GM19397 (cell line): ENCODE measurements around the gene PRUNE2.
"Not testable (repeated sequence)": the region's sequence is repeated elsewhere in the genome, so short reads cannot be mapped to it uniquely, and the experiment has no call there.

Source experiments
- ATAC-seq: cut with Tn5 transposase; IDR thresholded peaks from one replicate; pipeline ENCODE4 v1.9.1; 2021; ENCODE audit warnings: mild to moderate bottlenecking, moderate library complexity; ENCODE audit not compliant: unreplicated experiment

PRUNE2 gene

DNA sequence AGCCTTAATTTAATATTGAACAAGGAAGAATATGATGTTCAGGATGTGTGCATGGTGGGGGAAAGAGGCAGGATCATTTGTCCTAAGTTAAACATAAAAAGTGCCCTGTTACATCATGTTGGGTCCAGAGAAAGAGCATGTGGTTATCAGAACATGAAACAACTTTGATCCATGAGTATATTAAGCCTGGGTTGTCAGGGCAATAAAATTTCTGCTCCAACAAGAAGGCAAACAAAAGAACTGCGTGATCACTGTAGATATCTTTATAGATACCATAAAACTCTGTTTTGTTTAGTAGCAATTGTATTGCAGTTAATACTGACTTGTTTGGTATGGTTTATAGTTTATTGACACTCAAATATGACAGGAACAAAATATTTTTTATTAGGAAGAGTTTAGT lies 106.4 kb downstream of the PRUNE2 start:
- ATAC-seq = no peak

DNA sequence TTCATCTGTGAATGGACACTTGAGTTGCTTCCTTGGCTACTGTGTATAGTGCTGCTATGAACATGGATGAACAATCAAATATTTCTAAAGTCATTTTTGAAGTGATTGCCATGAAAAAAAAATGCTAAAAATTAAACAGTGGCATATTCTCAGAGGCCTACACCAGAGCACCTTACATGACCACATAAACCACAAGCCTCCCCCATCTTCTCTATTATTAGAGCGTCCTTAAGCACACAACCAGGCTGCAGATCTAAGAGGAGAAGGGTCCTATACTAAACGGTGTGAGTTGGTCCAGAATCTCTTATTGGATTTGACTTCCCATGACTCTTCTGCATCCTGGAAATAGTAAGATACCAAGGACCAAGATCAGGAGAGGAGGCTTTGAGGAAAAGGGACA lies 107.4 kb downstream of the PRUNE2 start:
- ATAC-seq = no peak

DNA sequence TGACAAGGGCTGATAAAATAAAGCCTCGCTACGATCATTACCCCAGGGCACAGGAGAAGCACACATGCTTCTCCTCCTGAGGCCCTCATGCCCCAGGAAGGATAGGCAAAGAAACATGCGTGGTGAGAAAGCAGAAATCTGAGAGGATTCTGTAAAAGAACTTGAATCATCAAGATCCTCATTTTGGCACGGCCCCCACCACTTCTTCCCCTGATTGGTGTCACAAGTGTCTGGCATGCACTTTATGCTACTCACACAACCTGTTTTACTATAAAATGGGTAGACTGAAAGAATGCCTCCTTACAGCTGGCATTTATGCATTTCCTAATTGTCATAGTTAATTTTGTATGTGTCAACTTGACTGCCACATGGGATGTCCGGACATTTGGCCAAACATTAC lies 109.6 kb downstream of the PRUNE2 start:
- ATAC-seq = no peak

DNA sequence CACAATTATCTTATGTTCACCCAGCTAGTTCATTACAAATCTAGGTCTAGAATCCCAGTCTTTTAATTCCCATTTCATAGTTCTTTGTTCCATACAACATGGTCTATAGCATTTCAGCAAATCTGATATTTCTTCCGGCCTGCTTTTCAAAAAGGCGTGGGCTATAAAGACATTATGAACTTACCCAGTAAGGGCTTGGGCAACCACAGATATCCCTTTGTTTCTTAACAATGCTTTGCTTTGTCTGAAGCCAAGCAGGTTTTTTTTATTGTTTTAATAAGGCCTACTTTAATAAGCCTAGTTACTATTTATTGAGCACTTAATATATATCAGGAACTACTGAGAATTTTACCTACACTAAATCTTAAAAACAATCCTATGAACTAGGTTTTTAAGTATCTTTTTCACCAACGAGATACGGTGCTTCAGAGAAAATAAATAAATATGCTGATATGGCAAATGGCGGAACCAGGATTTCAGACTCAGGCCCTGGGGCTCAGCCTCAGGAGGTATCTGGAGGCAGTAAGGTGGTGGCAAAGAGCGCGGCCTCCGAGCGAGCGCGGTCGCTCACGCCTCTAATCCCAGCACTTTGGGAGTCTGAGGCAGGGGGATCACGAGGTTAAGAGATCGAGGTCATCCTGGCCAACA lies 112.0 kb downstream of the PRUNE2 start:
- no peak for ATAC-seq

DNA sequence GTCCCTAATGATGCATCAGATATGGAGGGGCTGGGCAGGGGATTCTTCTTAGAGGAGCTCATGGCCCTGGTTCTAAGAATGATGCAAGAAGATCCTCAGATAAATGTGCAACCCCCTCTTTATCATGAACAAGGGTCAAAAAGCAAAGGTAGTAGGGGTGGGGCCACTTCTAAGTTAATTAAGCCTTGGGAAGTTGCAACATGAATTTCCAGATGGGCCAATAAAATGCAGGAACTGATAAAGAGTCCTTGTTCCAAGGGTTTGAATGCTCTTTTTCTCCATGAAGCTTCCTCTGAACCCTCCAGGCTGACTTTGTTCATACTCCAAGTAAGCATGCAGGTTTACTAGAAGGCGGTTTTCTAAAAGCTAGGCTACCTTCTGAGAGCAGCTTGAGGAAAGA lies 116.1 kb downstream of the PRUNE2 start:
- no peak for ATAC-seq

DNA sequence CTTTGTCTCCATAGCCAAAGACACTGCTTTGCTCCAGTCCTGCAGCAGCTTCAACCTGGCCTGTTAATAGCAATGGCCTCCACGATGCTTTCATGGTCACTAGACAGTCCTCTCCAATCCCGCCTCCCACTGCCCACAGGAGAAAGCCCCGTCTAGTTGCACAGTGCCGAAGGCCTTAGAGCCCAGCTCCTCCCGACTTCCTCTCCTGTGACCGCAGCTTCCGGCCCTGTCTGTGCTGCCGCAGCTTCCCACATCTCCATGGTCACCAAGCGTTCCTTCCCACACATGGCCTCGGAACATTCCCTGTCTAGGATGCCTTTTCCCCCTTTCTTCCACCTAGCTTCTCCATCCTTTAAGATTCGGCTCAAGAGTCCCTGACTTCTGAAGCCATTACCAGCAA lies 118.2 kb downstream of the PRUNE2 start:
- no peak for ATAC-seq

DNA sequence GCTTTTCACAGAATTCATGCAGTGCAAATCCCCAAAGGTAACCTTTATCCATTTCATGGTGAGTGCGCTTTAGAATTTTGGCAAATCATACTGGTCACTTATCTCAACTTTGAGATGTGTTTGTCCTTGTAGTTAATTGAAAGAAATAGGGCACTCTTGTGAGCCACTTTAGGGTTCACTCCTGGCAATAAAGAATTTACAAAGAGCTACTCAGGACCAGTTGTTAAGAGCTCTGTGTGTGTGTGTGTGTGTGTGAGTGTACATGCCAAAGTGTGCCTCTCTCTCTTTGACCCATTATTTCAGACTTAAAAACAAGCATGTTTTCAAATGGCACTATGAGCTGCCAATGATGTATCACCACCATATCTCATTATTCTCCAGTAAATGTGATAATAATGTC lies 120.4 kb downstream of the PRUNE2 start:
- ATAC-seq = no peak

DNA sequence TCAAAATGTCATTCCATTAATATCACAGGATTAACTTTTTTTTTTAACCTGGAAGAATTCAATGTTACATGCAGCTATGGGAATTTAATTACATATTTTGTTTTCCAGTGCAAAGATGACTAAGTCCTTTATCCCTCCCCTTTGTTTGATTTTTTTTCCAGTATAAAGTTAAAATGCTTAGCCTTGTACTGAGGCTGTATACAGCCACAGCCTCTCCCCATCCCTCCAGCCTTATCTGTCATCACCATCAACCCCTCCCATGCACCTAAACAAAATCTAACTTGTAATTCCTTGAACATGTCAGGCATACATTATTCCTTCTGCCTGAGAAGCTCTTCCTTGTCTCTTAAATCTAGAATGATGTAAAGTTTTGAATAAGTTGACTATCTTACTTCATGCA lies 121.0 kb downstream of the PRUNE2 start:
- no peak for ATAC-seq

DNA sequence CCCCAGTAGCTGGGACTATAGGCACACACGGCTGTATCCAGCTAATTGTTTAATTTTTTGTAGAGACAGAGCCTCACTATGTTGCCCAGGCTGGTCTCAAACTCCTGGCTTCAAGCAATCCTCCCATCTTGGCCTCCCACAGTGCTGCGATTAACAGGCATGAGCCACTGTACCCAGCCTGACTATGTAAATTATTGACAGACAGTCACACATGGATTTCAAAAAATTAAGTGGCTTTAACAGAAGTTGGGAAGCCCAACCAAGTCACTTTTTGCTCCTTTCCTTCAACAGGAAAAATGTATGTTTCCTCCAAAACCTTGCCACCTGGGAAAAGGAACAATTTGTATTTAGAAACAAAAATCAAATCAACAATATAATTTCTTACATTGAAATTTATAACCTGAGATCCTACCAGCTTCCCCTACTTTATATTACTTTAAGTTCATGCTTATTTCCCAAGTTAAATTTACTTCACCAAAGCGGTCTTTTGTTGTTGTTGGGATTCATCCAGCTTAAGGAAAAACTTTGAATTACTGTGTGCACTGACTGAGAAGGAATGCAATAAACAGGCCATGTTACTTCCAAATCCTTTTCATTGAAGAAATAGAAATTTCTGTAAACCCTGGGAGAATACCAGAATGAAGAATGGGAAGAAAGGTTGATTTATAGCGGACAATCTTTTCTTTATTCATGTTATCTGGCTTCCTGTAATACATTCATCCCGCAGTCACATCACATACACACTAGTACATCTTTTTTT lies 133.0 kb downstream of the PRUNE2 start:
- no peak for ATAC-seq

DNA sequence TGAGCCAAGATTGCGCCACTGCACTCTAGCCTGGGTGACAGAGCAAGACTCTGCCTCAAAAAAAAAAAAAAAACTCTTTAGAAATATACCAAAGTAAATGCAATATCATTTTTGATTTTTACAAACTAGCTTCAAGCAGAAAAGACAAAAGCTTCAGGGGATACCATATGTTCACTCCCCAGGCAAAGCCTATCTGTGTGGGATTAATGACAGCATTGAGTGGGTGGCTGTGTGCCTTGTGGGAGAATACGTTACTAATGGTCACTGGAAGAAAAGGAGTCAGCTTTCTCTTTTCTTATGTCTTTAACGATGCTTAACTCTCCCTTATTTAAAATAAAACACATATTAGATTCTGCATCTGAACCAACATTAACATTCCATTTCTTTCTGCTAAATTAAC lies 139.8 kb downstream of the PRUNE2 start:
- ATAC-seq = no peak

DNA sequence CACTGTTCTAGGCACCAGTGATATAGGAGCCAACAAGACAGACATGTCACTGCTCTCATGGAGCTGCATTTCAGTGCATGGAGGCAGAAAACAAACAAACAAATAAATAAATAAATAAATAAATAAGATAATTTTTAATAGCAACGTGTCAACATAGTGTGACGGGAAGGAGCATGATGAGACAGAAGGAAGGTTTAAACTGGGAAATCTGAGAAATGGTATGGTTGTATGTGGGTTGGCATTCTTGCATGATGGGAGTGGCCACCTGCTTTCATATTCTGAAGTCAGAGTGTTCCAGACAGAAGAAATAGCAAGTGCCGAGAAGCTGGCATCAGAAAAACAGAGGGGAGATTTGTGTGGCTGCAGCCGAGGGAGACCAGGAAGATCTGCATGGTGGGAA lies 141.8 kb downstream of the PRUNE2 start, which contains the start of gene PCA3:
Gene PCA3, plus strand, starts transcription at position 301 of the 400 bp plus-strand sequence.
- no peak for ATAC-seq

DNA sequence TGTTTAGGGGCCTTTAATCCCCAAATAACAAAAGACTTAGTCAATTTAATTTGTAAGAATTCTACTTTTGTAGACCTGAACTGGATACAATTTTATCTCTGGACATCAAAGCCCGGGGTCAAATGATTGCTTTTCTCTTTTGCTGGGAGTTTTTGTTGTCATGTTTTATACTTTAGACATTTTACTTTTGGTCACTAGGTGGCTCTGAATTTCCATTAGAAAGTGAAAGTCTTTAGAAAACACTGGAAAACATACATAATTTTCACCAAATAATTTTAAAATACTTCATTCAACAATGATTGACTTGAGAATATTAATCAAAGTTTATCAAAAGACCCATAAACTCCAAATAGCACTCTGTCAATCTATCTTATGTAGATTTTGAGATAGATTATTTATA lies 144.5 kb downstream of the PRUNE2 start:
- ATAC-seq = no peak

DNA sequence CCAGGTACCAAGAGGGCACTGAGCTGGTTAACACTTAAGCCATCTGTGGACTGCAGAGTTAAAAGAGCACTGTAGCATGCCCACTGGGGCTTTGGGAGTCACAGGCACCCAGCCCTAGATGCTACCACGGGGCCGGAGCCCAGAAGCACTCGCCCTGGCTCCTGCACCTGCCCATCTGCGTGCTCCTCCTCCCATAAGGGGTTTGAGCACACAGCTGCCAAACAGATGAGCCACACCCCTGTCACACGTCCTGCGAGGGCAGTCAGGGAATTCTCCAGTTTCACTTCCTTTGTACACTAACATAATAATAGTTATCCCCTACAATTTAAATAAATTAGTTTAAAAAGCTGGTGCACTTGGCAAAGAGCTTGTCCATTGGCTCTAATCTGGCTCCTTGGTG lies 146.2 kb downstream of the PRUNE2 start:
- ATAC-seq = no peak

DNA sequence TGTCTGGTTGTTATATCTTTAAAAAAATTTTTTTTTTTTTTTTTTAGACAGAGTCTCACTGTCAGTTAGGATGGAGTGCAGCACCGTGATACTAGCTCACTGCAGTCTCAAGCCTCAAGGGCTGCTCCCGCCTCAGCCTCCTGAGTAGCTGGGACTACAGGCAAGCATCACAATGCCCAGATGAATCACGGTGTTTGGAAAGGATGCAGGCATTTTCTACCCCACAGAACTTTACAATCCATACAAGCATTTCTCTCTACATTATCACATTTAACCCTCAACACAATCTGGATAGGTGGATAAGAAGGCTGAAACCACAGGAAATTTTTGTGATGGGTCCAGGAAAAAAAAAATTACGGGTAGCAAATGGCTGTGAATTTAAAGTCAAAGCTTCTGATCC lies 147.4 kb downstream of the PRUNE2 start:
- ATAC-seq = no peak

DNA sequence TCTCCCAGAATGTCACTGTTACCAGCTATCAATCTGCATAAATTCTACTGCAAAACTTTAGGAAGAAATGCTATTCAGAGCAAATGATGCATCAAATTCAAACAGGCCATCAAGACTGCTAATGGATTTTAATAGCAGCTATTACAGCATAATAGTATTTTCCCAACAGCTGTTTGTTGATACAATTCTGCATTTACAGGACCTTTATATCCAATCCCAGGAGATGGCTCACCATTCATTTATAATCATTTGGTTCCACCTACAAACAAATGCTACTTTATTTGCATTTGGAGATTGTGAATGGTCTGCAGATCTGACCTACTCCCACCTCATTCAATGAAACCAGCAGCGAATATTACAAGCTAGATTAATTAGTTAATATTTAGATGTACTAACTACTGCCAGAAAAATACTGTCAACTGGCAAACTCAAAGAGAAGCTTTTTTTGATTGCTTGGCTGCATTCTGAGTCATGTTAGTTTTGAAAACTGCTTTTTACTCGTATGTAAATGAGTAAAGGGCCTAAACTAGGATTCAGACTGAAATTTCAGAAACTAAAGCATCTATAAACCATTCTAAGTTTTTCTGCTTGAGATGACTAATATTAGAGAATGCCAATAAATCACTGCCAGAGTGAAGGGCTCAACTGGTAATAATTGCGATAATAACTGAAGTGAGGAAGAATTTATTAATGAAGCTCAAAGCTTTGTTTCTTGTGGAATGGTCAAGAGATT lies 148.8 kb downstream of the PRUNE2 start:
- ATAC-seq = no peak

DNA sequence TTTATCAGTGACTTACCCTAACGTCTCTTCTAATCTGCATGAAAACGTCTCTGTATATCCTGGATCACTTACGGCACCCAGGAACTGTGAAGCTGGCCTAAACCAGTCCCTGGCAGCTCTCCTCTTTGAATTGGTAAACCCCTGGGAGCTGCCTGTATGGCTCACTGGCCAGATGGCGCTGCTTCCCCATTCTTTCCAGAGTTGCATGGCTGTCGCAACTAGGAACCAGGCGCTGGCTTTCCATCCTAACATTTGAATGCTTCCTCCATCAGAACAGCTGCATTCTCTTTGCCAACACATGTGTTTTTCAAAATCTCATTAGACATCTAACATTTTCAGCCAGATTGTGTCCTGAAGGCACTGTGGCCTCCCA lies 149.7 kb downstream of the PRUNE2 start:
- no peak for ATAC-seq

DNA sequence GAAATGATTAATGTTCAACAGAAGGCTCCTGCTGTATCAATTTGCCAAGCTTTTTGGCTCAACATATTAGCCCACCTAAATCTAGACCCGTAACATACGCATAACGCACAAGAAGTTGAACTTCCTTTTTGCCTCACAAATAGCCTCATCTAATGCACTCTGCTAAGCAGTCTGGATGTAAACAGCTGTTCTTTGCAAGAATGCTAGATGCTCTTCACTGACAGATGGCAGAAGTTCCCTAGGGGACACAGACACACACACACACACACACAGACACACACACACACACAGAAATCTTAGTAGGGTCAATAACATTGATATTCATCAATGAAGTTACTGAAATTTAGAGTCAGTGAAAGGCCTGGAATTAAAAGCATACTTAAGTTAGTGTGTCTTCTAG lies 154.9 kb downstream of the PRUNE2 start:
- ATAC-seq = no peak

DNA sequence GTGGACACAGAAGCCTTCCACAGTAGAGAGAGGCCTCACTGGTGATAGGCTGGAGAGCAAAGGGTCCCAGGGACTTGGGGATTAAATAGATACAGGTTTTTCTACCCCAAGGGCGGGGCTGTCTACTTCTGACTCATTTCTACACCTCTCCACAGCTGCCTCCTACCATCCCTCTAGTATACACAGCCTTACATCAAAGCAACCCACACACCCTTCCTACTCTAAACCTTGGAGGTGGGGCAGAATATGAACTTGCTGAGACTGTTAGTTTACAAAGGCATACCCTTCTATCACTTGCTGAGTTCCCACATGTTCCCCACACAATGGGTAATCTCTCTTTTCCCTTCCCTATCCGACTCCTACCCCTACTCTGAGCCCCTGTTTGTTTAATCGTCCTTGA lies 161.6 kb downstream of the PRUNE2 start:
- ATAC-seq = no peak

DNA sequence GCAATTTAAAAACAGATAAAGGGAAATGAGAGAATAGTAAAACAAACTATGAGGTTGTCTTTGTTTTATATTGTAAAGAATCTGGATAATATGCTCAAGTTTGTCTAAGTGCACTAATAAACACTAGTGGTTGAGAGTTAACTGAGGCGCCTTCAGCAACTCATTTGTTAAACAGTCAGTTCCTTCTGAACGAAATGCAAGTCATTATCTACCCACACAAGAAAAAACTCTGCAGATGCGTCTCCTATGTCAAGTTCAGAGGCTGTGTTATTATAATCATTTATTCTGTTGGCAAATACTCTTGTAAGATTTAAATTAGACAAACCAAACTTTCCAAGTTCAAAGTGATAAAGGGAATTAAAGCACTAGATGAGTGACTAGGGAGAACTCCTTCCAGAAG lies 162.0 kb downstream of the PRUNE2 start:
- ATAC-seq = no peak

DNA sequence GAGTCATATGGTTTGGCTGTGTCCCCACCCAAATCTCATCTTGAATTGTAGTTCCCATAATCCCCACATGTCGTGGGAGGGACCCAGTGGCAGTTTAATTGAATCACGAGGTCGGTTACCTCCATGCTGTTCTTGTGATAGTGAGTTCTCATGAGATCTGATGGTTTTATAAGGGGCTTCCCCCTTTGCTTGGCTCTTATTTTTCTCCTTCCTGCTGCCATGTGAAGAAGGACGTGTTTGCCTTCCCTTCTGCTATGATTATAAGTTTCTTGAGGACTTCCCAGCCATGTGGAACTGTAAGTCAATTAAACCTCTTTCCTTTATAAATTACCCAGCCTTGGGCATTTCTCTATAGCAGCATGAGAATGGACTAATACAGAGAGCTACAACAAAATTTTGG lies 163.0 kb downstream of the PRUNE2 start:
- ATAC-seq = not testable (repeated sequence)

DNA sequence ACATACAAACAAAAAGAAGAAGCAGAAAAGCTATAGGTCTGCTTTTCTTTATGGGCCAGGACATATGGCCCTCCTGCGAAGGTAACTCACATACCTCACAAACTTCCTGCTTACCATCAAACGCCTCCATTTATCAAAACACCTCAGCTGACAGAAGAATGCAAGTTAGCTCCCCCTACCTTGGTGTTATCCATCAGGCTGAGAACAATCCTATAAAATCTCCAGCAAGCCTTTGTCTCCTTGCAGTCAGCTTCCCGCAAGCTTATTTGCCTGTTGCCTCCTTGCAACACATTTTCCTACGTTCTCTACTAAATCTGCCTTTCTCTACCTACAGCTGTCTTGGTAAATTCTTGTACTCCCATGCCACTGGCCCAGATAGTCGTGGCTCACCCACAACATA lies 164.4 kb downstream of the PRUNE2 start:
- no peak for ATAC-seq

DNA sequence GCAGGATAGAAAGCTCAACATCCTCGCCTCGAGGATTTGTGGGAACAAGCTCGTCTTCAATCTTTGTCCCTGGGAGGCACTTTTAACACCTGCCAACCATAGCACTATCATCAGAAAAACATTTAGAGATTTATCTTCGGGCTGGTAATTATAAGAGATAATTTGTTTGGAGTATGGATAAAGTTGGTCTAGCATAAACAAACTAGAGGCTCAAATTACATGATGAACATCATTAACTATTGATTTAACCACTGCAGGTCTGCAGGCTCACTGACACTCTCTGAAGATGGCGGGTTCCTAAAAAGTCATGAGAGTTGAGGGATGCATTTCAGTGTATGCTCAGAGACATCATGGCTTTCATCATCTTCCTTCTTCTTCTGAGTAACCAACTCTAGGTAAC lies 167.5 kb downstream of the PRUNE2 start:
- ATAC-seq = no peak
